ENCODE data around the gene ILF3. TPM values are rescaled to one million over a fixed set of nuclear protein-coding genes. Genes with fewer than 3 reads are reported as not detected.

The ILF3 gene
- total RNA-seq, 1 experiment from 2014 or later = 430 TPM

DNA sequence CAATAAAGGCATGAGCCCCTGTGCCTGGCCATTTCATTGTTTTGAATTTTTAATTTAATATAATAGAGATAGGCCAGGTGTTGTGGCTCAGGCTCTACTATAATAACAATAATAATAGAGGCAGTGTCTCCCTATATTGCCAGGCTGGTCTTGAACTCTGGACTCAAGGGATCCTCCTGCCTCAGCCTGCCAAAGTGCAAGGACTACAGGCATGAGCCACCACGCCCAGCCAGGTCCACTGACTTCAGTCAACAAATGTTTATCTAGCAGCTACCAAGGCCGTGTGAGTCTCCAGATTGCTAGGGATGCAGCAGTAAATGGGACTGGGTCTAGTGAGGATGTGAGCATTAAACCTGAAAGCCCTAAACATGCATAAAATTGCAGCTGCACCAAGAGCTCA, 13.8 kb upstream of the ILF3 start:
- Histone ChIP-seq H4K20me1 (ENCODE audit: insufficient read depth) (no peaks in the 10 kb centered on the region), H3K79me2 (ENCODE audit: insufficient read depth, low read length) (no peaks in the 10 kb centered on the region), H3K4me2 (ENCODE audit: low read length) (no peak overlapping the region), H3K9ac (ENCODE audit: low read length) (no peak overlapping the region), H3K4me1 (ENCODE audit: control insufficient read depth in 1 of 2, insufficient read depth in 2 of 2, low read length in 2 of 2) (peaks cover 5 to 13% of the 10 kb centered on the region in 2 experiments; a peak in 3 of 4 replicates), H3K4me3 (replicated peaks in 1 of 2; ENCODE audit: low read depth in 1 of 2, low read length in 2 of 2) (no peak overlapping the region), H3K36me3 (ENCODE audit: control insufficient read depth in 1 of 2, insufficient read depth in 2 of 2, low read length in 2 of 2) (peaks cover 29 to 30% of the 10 kb centered on the region in 2 experiments; a peak in 3 of 4 replicates), H3K9me3 (ENCODE audit: control insufficient read depth in 1 of 2, insufficient read depth in 1 of 2, low read depth in 1 of 2, low read length in 2 of 2) (no peaks in the 10 kb centered on the region), H3K27ac (ENCODE audit: low read depth, low read length) (no peak overlapping the region), H3K9me2 (ENCODE audit: insufficient read depth) (no peaks in the 10 kb centered on the region), H3K27me3 (ENCODE audit: insufficient read depth, low read length) (no peaks in the 10 kb centered on the region), H2AFZ (ENCODE audit: low read depth, low read length, poor library complexity, severe bottlenecking) (no peak overlapping the region)
- intact Hi-C loops (cut with micrococcal nuclease) = no loop called here
- ChIA-PET CTCF (no interaction called here), RAD21 (ENCODE audit: low non-redundant PET in 1 of 2, low total read pairs in 2 of 2, uncharacterized antibody in 2 of 2, unreplicated experiment in 2 of 2) (interaction anchor here in 1 of 2 experiments (0.6 kb wide), 1 partner anchor 98 kb away, joined by 3 read pairs; no protein-coding TSS in a partner anchor), POLR2A (no interaction called here)
- ATAC-seq (no peak), DNase-seq (ENCODE audit: low read depth, low spot score) (no peak)
- TF ChIP-seq ELF1 (IDR thresholded peaks at IDR 0.05; ENCODE audit: borderline replicate concordance, low read depth) (no peak), ZFX (IDR thresholded peaks at IDR 0.05) (no peak), ZNF274 (IDR thresholded peaks at IDR 0.05; ENCODE audit: low read depth, low read length) (no peak), POLR2AphosphoS5 (IDR thresholded peaks at IDR 0.05; ENCODE audit: low read depth, low read length) (no peak), EZH2phosphoT487 (IDR thresholded peaks at IDR 0.05; ENCODE audit: borderline replicate concordance) (no peak), POLR2A (IDR thresholded peaks at IDR 0.05; ENCODE audit: borderline replicate concordance, extremely low read depth, insufficient read depth, insufficient read length) (no peak), CEBPB (IDR thresholded peaks at IDR 0.05; ENCODE audit: low read depth) (no peak), YY1 (IDR thresholded peaks at IDR 0.05; ENCODE audit: extremely low read depth, insufficient replicate concordance, low read depth, low read length) (no peak), TCF7L2 (IDR thresholded peaks at IDR 0.05; ENCODE audit: borderline replicate concordance, extremely low read depth, insufficient read depth, insufficient read length) (no peak), EGR1 (IDR thresholded peaks at IDR 0.05; ENCODE audit: low read depth) (no peak), EZH2 (IDR thresholded peaks at IDR 0.05) (no peak), SP1 (IDR thresholded peaks at IDR 0.05; ENCODE audit: low read depth) (no peak), FOSL1 (IDR thresholded peaks at IDR 0.05; ENCODE audit: low read depth) (no peak), RAD21 (IDR thresholded peaks at IDR 0.05; ENCODE audit: low read depth) (no peak), SIN3A (IDR thresholded peaks at IDR 0.05; ENCODE audit: low read depth) (no peak), SRF (IDR thresholded peaks at IDR 0.05; ENCODE audit: low read depth) (no peak)
- TF ChIP-seq, protein P1, sequence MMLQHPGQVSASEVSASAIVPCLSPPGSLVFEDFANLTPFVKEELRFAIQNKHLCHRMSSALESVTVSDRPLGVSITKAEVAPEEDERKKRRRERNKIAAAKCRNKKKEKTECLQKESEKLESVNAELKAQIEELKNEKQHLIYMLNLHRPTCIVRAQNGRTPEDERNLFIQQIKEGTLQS (IDR thresholded peaks at IDR 0.05) = no peak
- TF ChIP-seq, protein P2, sequence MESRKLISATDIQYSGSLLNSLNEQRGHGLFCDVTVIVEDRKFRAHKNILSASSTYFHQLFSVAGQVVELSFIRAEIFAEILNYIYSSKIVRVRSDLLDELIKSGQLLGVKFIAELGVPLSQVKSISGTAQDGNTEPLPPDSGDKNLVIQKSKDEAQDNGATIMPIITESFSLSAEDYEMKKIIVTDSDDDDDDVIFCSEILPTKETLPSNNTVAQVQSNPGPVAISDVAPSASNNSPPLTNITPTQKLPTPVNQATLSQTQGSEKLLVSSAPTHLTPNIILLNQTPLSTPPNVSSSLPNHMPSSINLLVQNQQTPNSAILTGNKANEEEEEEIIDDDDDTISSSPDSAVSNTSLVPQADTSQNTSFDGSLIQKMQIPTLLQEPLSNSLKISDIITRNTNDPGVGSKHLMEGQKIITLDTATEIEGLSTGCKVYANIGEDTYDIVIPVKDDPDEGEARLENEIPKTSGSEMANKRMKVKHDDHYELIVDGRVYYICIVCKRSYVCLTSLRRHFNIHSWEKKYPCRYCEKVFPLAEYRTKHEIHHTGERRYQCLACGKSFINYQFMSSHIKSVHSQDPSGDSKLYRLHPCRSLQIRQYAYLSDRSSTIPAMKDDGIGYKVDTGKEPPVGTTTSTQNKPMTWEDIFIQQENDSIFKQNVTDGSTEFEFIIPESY (IDR thresholded peaks at IDR 0.05; ENCODE audit: extremely low read depth, insufficient replicate concordance, low read length) = no peak
- TF ChIP-seq, protein P3, sequence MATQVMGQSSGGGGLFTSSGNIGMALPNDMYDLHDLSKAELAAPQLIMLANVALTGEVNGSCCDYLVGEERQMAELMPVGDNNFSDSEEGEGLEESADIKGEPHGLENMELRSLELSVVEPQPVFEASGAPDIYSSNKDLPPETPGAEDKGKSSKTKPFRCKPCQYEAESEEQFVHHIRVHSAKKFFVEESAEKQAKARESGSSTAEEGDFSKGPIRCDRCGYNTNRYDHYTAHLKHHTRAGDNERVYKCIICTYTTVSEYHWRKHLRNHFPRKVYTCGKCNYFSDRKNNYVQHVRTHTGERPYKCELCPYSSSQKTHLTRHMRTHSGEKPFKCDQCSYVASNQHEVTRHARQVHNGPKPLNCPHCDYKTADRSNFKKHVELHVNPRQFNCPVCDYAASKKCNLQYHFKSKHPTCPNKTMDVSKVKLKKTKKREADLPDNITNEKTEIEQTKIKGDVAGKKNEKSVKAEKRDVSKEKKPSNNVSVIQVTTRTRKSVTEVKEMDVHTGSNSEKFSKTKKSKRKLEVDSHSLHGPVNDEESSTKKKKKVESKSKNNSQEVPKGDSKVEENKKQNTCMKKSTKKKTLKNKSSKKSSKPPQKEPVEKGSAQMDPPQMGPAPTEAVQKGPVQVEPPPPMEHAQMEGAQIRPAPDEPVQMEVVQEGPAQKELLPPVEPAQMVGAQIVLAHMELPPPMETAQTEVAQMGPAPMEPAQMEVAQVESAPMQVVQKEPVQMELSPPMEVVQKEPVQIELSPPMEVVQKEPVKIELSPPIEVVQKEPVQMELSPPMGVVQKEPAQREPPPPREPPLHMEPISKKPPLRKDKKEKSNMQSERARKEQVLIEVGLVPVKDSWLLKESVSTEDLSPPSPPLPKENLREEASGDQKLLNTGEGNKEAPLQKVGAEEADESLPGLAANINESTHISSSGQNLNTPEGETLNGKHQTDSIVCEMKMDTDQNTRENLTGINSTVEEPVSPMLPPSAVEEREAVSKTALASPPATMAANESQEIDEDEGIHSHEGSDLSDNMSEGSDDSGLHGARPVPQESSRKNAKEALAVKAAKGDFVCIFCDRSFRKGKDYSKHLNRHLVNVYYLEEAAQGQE (IDR thresholded peaks at IDR 0.05; ENCODE audit: low read depth) = no peak
- no TSS peak for BruUV-seq (replicated peaks)
